Measurements from ENCODE around the gene LOXL1.

- TF ChIP-seq CTCF (IDR thresholded peaks at IDR 0.05) (no peak), POLR2A (IDR thresholded peaks at IDR 0.05) (no peak)
These were observed 12.1 kb upstream of the LOXL1 start for GRCh38 chr15:73914145-73914544.

Data from testis (tissue), 2 donors.